ENCODE data around the gene OR6B1. TPM values are rescaled to one million over a fixed set of nuclear protein-coding genes. Genes with fewer than 3 reads are reported as not detected.
A peak's percentile ranks its signal among the peaks of the same experiment; 100 is the strongest.
"Not testable (repeated sequence)": the region's sequence is repeated elsewhere in the genome, so short reads cannot be mapped to it uniquely, and the experiment has no call there.

OR6B1 gene
- total RNA-seq, 1 experiment from 2014 or later, result not detected

DNA sequence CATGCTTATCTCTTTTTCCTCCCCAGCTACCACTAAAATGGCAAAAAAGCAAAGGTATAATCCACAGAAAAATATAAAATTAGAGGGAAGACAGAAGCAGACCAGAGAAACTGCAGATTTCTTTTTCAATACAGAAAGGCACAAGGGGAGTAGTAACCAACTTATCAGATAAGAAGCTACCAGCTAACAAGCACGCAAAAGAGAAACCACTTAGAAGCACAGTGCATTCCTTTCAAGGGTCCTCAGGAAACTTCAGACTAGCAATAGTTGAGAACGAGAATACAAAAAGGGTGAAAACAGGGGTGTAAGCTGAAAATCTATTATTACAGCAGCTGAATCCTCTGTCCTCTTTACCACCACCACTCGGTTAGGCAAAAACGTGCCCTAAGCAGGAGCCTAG is 38.8 kb downstream of the OR6B1 start:
- no peak for DNase-seq (ENCODE audit: low read depth)

DNA sequence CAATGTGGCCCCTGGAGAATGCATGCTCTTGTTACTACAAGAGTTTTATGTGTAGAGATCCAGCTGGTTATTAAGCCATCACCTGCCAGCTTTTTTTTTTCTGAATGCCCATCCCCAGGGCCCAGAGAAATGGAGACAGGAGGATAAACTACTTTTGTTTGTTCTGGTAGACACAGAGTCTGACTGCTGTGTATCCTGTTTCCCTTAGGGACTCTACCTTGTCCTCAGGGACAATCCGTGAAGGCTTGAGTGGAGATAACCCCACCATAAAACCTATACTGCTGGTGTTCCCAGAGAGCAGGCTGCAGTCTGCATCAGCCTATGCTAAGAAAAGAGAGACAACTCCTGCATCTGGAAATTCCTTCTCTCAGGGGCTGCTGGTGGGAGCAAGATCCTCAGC is 48.5 kb downstream of the OR6B1 start, which contains the start of gene OR2A5:
OR2A5 (plus strand) TSS at position 301 of the 400 bp plus-strand sequence. CDS start 1,454 bp downstream, outside the sequence.
- no peak for DNase-seq (ENCODE audit: low read depth)

DNA sequence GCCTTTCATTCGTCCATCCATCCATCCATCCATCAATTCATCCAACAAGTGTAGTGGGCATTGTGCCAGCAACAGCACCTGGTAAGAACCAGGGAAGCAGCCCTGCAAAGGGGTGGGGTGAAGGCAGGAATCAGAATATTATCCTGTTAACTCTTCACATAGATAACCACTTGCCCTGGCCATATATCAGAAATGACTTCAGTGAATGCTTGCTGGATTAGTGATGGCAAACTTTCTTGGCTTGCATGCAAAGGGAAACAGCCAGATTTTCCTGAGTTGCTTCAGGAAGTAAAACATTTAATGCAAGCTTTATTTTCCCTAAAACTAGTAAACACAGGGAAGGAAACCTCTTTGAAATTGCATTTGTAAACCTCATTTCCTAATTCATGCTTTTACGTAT is 49.4 kb downstream of the OR6B1 start:
- DNase-seq (ENCODE audit: low read depth), result no peak

DNA sequence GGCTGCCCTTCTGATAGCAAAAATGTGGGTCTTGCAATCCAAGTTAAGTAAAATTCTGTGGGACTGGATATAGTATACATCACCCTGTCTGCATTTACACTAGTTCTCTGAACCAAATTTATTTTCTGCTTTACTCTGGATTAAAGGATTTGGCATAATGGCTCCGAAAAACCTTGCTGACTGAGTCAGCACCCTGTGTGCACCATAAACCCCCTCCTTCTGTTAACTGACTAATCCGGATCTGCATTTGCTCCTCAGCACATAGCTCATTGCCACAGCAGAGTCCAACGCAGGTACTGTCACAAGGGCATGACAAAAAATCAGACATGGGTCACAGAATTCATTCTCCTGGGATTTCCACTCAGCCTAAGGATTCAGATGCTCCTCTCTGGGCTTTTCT is 50.0 kb downstream of the OR6B1 start:
- peak; percentile 17 for DNase-seq (ENCODE audit: low read depth)

DNA sequence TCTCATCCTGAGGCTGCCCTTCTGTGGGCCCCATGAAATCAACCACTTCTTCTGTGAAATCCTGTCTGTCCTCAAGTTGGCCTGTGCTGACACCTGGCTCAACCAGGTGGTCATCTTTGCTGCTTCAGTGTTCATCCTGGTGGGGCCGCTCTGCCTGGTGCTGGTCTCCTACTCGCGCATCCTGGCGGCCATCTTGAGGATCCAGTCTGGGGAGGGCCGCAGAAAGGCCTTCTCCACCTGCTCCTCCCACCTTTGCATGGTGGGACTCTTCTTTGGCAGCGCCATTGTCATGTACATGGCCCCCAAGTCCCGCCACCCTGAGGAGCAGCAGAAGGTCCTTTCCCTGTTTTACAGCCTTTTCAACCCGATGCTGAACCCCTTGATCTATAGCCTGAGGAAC is 50.8 kb downstream of the OR6B1 start:
- DNase-seq (ENCODE audit: low read depth), result not testable (repeated sequence)

DNA sequence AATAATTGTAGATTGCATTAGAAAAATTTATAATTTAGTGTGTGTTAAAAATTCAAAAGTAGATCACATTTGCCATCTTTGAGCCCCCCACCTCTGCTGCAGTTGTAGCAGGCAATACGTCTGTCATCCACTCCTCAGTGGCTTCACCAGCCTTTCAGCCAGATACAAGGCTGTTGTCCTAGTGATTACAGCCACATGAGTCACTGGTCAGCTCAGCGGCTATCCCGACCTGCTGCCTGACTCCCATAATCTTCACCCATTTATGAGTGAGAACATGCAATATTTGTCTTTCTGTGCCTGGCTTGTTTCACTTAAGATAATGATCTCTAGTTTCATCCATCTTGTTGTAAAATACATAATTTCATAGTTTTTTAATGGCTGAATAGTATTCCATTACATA is 57.8 kb downstream of the OR6B1 start:
- peak; percentile 37 for DNase-seq (ENCODE audit: low read depth)

Other genes with a start within 250 kb of the OR6B1 start
- gene CTAGE6, start 242.6 kb upstream of the OR6B1 start, total RNA-seq (2014; rRNA removed; shearing (Covaris generic)), result not detected in 2 replicates
- gene TCAF1, start 98.1 kb upstream of the OR6B1 start, total RNA-seq (2014; rRNA removed; shearing (Covaris generic)), result 43.8 and 66.8 TPM in 2 replicates
- not detected in 2 replicates for gene OR2F2, start 65.1 kb upstream of the OR6B1 start, total RNA-seq (2014; rRNA removed; shearing (Covaris generic))
- not detected in 2 replicates for gene OR2F1, start 45.5 kb upstream of the OR6B1 start, total RNA-seq (2014; rRNA removed; shearing (Covaris generic))
- not detected in 2 replicates for gene OR2A5, start 48.6 kb downstream of the OR6B1 start, total RNA-seq (2014; rRNA removed; shearing (Covaris generic))
- gene OR2A25, start 69.5 kb downstream of the OR6B1 start, total RNA-seq (2014; rRNA removed; shearing (Covaris generic)), result not detected in 2 replicates
- gene OR2A12, start 86.0 kb downstream of the OR6B1 start, total RNA-seq (2014; rRNA removed; shearing (Covaris generic)), result not detected in 2 replicates
- gene OR2A2, start 109.3 kb downstream of the OR6B1 start, total RNA-seq (2014; rRNA removed; shearing (Covaris generic)), result not detected in 2 replicates
- not detected in 2 replicates for gene OR2A14, start 122.9 kb downstream of the OR6B1 start, total RNA-seq (2014; rRNA removed; shearing (Covaris generic))
- gene CTAGE4, start 183.1 kb downstream of the OR6B1 start, total RNA-seq (2014; rRNA removed; shearing (Covaris generic)), result 0.09 and 0.23 TPM in 2 replicates
- 0.95 and 3.6 TPM in 2 replicates for gene ARHGEF35, start 195.5 kb downstream of the OR6B1 start, total RNA-seq (2014; rRNA removed; shearing (Covaris generic))
- not detected in 2 replicates for gene OR2A42, start 239.3 kb downstream of the OR6B1 start, total RNA-seq (2014; rRNA removed; shearing (Covaris generic))